ENCODE results near the gene MBNL3. TPM values are rescaled to one million over a fixed set of nuclear protein-coding genes. Genes with fewer than 3 reads are reported as not detected.

The MBNL3 gene
- total RNA-seq, 1 experiment from 2014 or later, result 22.2 TPM

DNA sequence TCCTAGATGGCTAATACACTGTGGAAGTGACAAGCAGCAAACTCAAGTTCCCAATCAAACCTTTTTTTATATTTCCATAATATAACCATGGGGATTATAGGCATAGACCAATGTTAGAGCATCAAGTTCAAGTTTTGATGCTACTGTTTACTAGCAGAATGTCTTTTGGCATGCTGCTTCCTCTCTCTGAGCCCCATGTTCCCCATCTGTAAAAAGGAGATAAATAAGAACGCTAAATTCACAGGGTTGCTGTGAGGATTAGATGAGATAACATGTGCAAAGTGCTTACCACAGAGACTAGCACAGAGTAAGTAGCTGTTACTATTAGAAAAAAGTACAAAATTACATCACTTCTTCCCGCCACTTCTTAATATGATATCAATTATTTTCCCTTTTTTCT lies 18.0 kb downstream of the MBNL3 start:
- Histone ChIP-seq H3K9me3 (ENCODE audit: low read length) (no peaks in the 10 kb centered on the region), H3K27me3 (ENCODE audit: low read length) (no peaks in the 10 kb centered on the region), H3K9ac (ENCODE audit: low read length) (no peak overlapping the region), H3K27ac (ENCODE audit: low read length) (no peak overlapping the region), H4K20me1 (ENCODE audit: insufficient read depth, low read depth, low read length) (no peaks in the 10 kb centered on the region), H3K4me3 (ENCODE audit: low read length) (no peak overlapping the region), H3K36me3 (ENCODE audit: insufficient read depth, low read length) (no peaks in the 10 kb centered on the region), H3K4me2 (ENCODE audit: low read depth, low read length, poor library complexity, severe bottlenecking) (no peak overlapping the region), H2AFZ (ENCODE audit: low read length) (no peak overlapping the region), H3K4me1 (ENCODE audit: low read length) (no peaks in the 10 kb centered on the region), H3K9me2 (replicated peaks; ENCODE audit: insufficient read depth, low read length) (no peaks in the 10 kb centered on the region), H3K79me2 (ENCODE audit: low read length) (no peaks in the 10 kb centered on the region)
- no peak for DNase-seq

DNA sequence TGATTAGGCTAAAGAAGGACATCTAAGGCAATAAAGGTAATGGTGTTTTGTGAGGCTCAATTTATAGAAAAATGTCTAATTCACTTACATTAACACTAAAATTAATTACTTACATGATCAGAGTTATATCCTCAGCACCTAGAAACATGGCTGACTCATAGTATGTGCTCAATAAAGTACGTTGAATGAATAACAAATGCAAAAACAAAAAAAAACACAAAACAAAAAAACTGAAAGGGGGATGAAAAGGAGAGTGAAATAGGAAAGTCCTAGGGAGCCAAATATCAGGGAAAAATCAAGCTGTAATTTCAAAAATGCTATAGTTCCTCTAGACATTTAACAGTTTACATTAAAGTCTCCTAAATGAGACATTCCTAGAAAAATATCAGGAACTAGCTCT lies 18.7 kb downstream of the MBNL3 start:
- Histone ChIP-seq H3K27ac (ENCODE audit: low read length) (no peak overlapping the region), H3K9me3 (ENCODE audit: low read length) (no peaks in the 10 kb centered on the region), H3K4me3 (ENCODE audit: low read length) (no peak overlapping the region), H3K36me3 (ENCODE audit: insufficient read depth, low read length) (no peaks in the 10 kb centered on the region), H3K4me2 (ENCODE audit: low read depth, low read length, poor library complexity, severe bottlenecking) (no peak overlapping the region), H3K9me2 (replicated peaks; ENCODE audit: insufficient read depth, low read length) (no peaks in the 10 kb centered on the region), H3K9ac (ENCODE audit: low read length) (no peak overlapping the region), H2AFZ (ENCODE audit: low read length) (no peak overlapping the region), H3K79me2 (ENCODE audit: low read length) (no peaks in the 10 kb centered on the region), H4K20me1 (ENCODE audit: insufficient read depth, low read depth, low read length) (no peaks in the 10 kb centered on the region), H3K4me1 (ENCODE audit: low read length) (no peaks in the 10 kb centered on the region), H3K27me3 (ENCODE audit: low read length) (no peaks in the 10 kb centered on the region)
- DNase-seq, result no peak

DNA sequence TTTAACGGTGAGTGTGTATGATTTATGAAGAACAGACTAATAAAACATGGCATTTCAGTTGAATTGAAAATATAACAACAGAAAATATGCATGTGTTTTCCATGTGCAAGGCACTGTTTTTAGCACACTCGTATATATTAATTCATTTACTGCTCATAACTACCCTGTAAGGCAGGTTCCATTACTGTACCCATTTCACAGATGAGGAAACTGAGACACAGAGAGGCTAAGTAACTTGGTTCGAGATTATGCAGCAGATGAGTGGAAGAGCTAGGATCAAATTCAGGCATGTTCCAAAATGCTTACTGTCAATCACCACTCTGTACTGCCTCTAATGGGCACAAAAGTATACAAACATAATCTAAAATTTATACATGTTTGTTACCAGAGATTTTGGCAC lies 20.4 kb downstream of the MBNL3 start:
- H3K4me3 ChIP-seq (ENCODE audit: low read length), result no peak overlapping the region
- no peaks in the 10 kb centered on the region for H4K20me1 ChIP-seq (ENCODE audit: insufficient read depth, low read depth, low read length)
- no peaks in the 10 kb centered on the region for H3K4me1 ChIP-seq (ENCODE audit: low read length)
- peaks cover 3% of the 10 kb centered on the region; the same call in 1 of the 2 replicates for H3K9me3 ChIP-seq (ENCODE audit: low read length)
- no peak overlapping the region for H3K27ac ChIP-seq (ENCODE audit: low read length)
- no peaks in the 10 kb centered on the region for H3K79me2 ChIP-seq (ENCODE audit: low read length)
- H3K27me3 ChIP-seq (ENCODE audit: low read length), result no peaks in the 10 kb centered on the region
- H3K9ac ChIP-seq (ENCODE audit: low read length), result no peak overlapping the region
- H3K4me2 ChIP-seq (ENCODE audit: low read depth, low read length, poor library complexity, severe bottlenecking), result no peak overlapping the region
- H2AFZ ChIP-seq (ENCODE audit: low read length), result no peak overlapping the region
- no peaks in the 10 kb centered on the region for H3K36me3 ChIP-seq (ENCODE audit: insufficient read depth, low read length)
- no peaks in the 10 kb centered on the region for H3K9me2 ChIP-seq (replicated peaks; ENCODE audit: insufficient read depth, low read length)
- no peak for DNase-seq

DNA sequence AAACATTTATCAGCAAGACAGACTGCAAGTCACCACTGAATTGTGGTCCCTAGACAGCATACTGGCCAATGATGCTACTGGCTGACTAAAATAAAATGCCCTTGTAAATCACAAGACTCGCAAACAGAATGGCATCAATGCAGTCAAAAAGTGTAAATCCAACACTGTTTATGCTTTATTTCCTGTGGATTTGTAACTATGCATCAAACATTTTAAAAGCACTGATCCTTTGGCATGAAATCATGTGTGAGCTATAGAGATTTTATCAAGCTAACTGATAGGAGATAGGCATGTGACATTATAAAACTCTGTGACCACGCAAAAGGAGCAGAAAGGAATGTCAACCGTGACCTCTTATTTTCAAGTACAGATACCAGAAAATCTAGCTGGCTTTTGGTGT lies 20.8 kb downstream of the MBNL3 start:
- H3K4me3 ChIP-seq (ENCODE audit: low read length), result no peak overlapping the region
- no peaks in the 10 kb centered on the region for H3K79me2 ChIP-seq (ENCODE audit: low read length)
- no peaks in the 10 kb centered on the region for H3K27me3 ChIP-seq (ENCODE audit: low read length)
- H3K9me2 ChIP-seq (replicated peaks; ENCODE audit: insufficient read depth, low read length), result no peaks in the 10 kb centered on the region
- no peak overlapping the region for H2AFZ ChIP-seq (ENCODE audit: low read length)
- H4K20me1 ChIP-seq (ENCODE audit: insufficient read depth, low read depth, low read length), result no peaks in the 10 kb centered on the region
- no peak overlapping the region for H3K27ac ChIP-seq (ENCODE audit: low read length)
- peaks cover 3% of the 10 kb centered on the region; the same call in 1 of the 2 replicates for H3K9me3 ChIP-seq (ENCODE audit: low read length)
- H3K9ac ChIP-seq (ENCODE audit: low read length), result no peak overlapping the region
- H3K4me1 ChIP-seq (ENCODE audit: low read length), result no peaks in the 10 kb centered on the region
- H3K4me2 ChIP-seq (ENCODE audit: low read depth, low read length, poor library complexity, severe bottlenecking), result no peak overlapping the region
- DNase-seq, result no peak
- no peaks in the 10 kb centered on the region for H3K36me3 ChIP-seq (ENCODE audit: insufficient read depth, low read length)

DNA sequence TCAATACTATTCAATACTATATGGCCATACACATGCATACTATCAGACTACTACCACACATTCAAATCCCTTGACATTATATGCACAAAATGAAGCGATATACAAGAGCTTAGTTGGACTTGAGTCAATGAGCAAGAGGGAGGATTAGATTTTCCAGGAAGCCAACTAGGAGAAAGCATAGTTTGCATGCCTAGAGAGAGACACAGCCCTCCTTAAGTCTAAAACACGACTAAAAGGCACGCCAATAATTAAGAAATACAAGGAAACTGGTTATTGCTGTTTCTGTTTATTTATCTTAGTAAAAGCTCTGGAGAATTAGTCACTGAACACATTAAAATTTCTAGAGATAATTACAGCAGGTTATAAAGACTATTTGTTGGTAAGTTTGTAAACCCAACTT lies 21.8 kb downstream of the MBNL3 start:
- H3K9ac ChIP-seq (ENCODE audit: low read length), result no peak overlapping the region
- H3K9me2 ChIP-seq (replicated peaks; ENCODE audit: insufficient read depth, low read length), result no peaks in the 10 kb centered on the region
- no peak overlapping the region for H2AFZ ChIP-seq (ENCODE audit: low read length)
- no peaks in the 10 kb centered on the region for H3K27me3 ChIP-seq (ENCODE audit: low read length)
- no peaks in the 10 kb centered on the region for H3K4me1 ChIP-seq (ENCODE audit: low read length)
- no peak overlapping the region for H3K27ac ChIP-seq (ENCODE audit: low read length)
- H3K4me2 ChIP-seq (ENCODE audit: low read depth, low read length, poor library complexity, severe bottlenecking), result no peak overlapping the region
- DNase-seq, result no peak
- H4K20me1 ChIP-seq (ENCODE audit: insufficient read depth, low read depth, low read length), result no peaks in the 10 kb centered on the region
- H3K36me3 ChIP-seq (ENCODE audit: insufficient read depth, low read length), result no peaks in the 10 kb centered on the region
- no peak overlapping the region for H3K4me3 ChIP-seq (ENCODE audit: low read length)
- no peaks in the 10 kb centered on the region for H3K79me2 ChIP-seq (ENCODE audit: low read length)
- peaks cover 3% of the 10 kb centered on the region; the same call in 1 of the 2 replicates for H3K9me3 ChIP-seq (ENCODE audit: low read length)

DNA sequence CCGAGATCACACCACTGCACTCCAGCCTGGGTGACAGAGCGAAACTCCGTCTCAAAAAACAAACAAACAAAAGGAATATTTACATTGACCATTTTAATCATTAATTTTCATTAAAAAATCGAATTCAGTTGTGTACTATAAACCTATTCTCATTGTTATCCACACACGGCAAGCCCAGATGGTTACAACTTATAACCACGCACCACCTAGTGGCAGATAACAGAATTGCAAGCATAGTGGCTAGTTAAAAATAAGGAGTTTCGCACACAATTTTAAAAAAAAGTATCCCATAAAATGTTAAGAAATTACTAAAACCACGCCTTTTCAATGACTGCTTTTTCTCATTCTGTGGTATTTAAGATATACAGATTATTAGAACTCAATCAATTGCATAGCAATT lies 25.4 kb downstream of the MBNL3 start:
- no peaks in the 10 kb centered on the region for H3K79me2 ChIP-seq (ENCODE audit: low read length)
- no peaks in the 10 kb centered on the region for H3K4me1 ChIP-seq (ENCODE audit: low read length)
- H3K4me2 ChIP-seq (ENCODE audit: low read depth, low read length, poor library complexity, severe bottlenecking), result no peak overlapping the region
- H3K9ac ChIP-seq (ENCODE audit: low read length), result no peak overlapping the region
- no peak overlapping the region for H3K4me3 ChIP-seq (ENCODE audit: low read length)
- H4K20me1 ChIP-seq (ENCODE audit: insufficient read depth, low read depth, low read length), result no peaks in the 10 kb centered on the region
- H3K36me3 ChIP-seq (ENCODE audit: insufficient read depth, low read length), result no peaks in the 10 kb centered on the region
- no peak overlapping the region for H3K27ac ChIP-seq (ENCODE audit: low read length)
- H3K27me3 ChIP-seq (ENCODE audit: low read length), result no peaks in the 10 kb centered on the region
- no peaks in the 10 kb centered on the region for H3K9me2 ChIP-seq (replicated peaks; ENCODE audit: insufficient read depth, low read length)
- peak; percentile 65 for DNase-seq
- peaks cover 3% of the 10 kb centered on the region; the same call in 1 of the 2 replicates for H3K9me3 ChIP-seq (ENCODE audit: low read length)
- H2AFZ ChIP-seq (ENCODE audit: low read length), result no peak overlapping the region

DNA sequence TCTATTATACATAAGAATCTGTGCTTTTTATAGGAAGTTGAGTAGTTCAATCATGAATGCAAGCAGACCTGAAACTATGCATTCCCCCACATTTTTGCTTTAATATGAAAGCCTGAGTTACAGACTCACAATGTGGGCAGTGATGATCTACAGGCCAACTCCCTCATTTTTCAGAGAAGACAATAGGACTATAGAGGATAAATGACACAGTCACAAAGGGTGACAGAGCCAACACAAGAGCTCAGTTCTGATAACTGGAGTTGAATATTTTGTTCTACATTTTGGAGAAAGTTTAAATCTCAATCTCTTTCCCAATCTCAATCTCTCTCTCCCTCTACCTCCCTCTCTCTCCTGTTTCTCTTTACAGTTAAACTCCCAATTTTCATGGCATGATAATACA lies 27.0 kb downstream of the MBNL3 start:
- Histone ChIP-seq H3K4me2 (ENCODE audit: low read depth, low read length, poor library complexity, severe bottlenecking) (no peak overlapping the region), H2AFZ (ENCODE audit: low read length) (no peak overlapping the region), H3K4me1 (ENCODE audit: low read length) (no peaks in the 10 kb centered on the region), H3K9ac (ENCODE audit: low read length) (no peak overlapping the region), H4K20me1 (ENCODE audit: insufficient read depth, low read depth, low read length) (no peaks in the 10 kb centered on the region), H3K9me2 (replicated peaks; ENCODE audit: insufficient read depth, low read length) (no peaks in the 10 kb centered on the region), H3K79me2 (ENCODE audit: low read length) (no peaks in the 10 kb centered on the region), H3K27me3 (ENCODE audit: low read length) (no peaks in the 10 kb centered on the region), H3K36me3 (ENCODE audit: insufficient read depth, low read length) (no peaks in the 10 kb centered on the region), H3K27ac (ENCODE audit: low read length) (no peak overlapping the region), H3K9me3 (ENCODE audit: low read length) (peaks cover 3% of the 10 kb centered on the region; the same call in 1 of the 2 replicates), H3K4me3 (ENCODE audit: low read length) (no peak overlapping the region)
- DNase-seq, result no peak

DNA sequence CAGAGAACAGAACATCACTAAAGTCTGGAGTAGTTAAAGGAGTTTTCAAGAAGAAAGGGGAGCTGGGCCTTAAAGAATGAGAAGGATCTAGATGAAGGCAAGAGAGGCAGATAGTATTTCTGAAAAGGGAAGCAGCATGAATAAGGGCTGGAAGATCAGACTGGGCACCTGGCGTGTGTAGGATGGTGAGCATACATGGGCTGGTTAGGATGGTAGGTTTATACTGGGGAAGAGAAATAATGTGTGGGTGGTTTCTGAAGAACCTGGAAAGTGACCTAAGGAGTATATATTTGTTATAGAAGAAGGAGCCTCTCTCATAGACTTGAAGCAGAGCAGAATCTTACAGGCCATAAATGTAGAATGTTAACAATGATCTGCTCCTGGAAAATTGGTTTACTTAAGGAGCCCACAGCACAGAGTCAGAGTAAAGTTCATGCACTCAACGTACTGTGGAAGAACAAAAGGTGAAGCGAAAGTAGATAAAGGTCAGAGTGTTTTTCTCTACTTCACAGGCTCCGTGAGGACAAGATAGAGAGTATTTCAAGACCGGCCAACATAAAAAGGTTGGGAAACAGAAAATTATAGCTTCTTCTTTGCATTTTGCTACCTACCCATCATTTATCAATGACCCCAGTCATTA lies 35.8 kb downstream of the MBNL3 start:
- H3K9me3 ChIP-seq (ENCODE audit: low read length), result no peaks in the 10 kb centered on the region
- H3K9me2 ChIP-seq (replicated peaks; ENCODE audit: insufficient read depth, low read length), result no peaks in the 10 kb centered on the region

More for the DNA sequence above, 35.8 kb downstream of the MBNL3 start:
- DNase-seq, result no peak
- Histone ChIP-seq H3K4me3 (ENCODE audit: low read length) (no peak overlapping the region), H4K20me1 (ENCODE audit: insufficient read depth, low read depth, low read length) (no peaks in the 10 kb centered on the region), H3K79me2 (ENCODE audit: low read length) (no peaks in the 10 kb centered on the region), H3K36me3 (ENCODE audit: insufficient read depth, low read length) (no peaks in the 10 kb centered on the region), H3K9ac (ENCODE audit: low read length) (no peak overlapping the region), H3K27ac (ENCODE audit: low read length) (no peak overlapping the region), H3K27me3 (ENCODE audit: low read length) (no peaks in the 10 kb centered on the region), H2AFZ (ENCODE audit: low read length) (no peak overlapping the region), H3K4me2 (ENCODE audit: low read depth, low read length, poor library complexity, severe bottlenecking) (no peak overlapping the region), H3K4me1 (ENCODE audit: low read length) (no peaks in the 10 kb centered on the region)

All from Karpas-422 (cell line).